Fibroblast of lung (primary cell): ENCODE results near the gene SIPA1L3.

Experiments used
- CTCF ChIP-seq, 2 donors: IDR thresholded peaks in 1 of 2; conservative IDR thresholded peaks in 1 of 2; 1 replicate in 1 of 2; 2 replicates in 1 of 2; pipeline ENCODE4 v1.5.1; 2011 to 2012; ENCODE audit warnings: low read length in 2 of 2, control low read depth in 1 of 2, inconsistent platforms in 1 of 2, low read depth in 1 of 2, mild to moderate bottlenecking in 1 of 2
- EZH2 ChIP-seq: IDR thresholded peaks from 2 replicates; pipeline ENCODE4 v1.5.1; 2012; ENCODE audit warnings: low read length, control low read depth, mild to moderate bottlenecking; ENCODE audit errors: missing control alignments

GRCh38 chr19:37979547-37980082, 72.6 kb downstream of the SIPA1L3 start:
- TF ChIP-seq EZH2 (no peak), CTCF (conservative IDR thresholded peaks at IDR 0.05 in 1 of 2, IDR thresholded peaks at IDR 0.05 in 1 of 2; ENCODE audit: low read depth in 1 of 2, low read length in 2 of 2) (no peak)
